ENCODE results near the gene ING1.
A peak's percentile ranks its signal among the peaks of the same experiment; 100 is the strongest.
"Not testable (repeated sequence)": the region's sequence is repeated elsewhere in the genome, so short reads cannot be mapped to it uniquely, and the experiment has no call there.

ING1 gene

GRCh38 chr13:110715395-110716246 lies 2.1 kb downstream of the ING1 start:
- peak; percentile 98 for DNase-seq (ENCODE audit: low read depth)
- no peak for TF ChIP-seq CTCF (IDR thresholded peaks at IDR 0.05; ENCODE audit: control insufficient read depth, extremely low read depth, insufficient read depth)
- peak overlapping the region; percentile 90 for H3K4me3 ChIP-seq (ENCODE audit: low read depth, low read length)

DNA sequence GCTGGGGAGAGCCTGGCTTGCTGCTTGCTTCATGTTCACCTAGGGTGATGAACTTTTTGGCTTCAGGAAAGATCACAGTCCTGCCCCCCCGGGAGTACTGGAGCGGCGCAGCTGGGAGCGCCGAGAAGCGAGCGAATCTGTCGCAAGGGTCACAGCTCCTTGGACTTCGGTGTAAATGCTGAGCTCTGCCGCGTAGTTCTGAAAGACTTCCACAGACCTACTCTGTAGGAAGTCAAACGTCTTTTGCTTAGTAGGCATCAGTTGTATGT lies 2.7 kb downstream of the ING1 start:
- TF ChIP-seq CTCF (IDR thresholded peaks at IDR 0.05; ENCODE audit: control insufficient read depth, extremely low read depth, insufficient read depth) = no peak
- no peak for DNase-seq (ENCODE audit: low read depth)

DNA sequence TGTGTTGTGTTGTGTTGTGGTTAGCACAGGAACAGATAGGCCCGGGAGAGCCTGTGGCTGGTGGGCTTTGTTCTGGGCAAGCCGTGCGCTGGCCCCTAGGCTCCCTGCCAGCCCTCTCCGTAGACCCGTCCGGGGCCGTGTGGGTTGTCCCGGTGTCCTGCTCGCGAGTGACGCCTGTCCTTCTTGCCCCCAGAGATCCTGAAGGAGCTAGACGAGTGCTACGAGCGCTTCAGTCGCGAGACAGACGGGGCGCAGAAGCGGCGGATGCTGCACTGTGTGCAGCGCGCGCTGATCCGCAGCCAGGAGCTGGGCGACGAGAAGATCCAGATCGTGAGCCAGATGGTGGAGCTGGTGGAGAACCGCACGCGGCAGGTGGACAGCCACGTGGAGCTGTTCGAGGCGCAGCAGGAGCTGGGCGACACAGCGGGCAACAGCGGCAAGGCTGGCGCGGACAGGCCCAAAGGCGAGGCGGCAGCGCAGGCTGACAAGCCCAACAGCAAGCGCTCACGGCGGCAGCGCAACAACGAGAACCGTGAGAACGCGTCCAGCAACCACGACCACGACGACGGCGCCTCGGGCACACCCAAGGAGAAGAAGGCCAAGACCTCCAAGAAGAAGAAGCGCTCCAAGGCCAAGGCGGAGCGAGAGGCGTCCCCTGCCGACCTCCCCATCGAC lies 5.7 kb downstream of the ING1 start:
- H3K4me3 ChIP-seq (ENCODE audit: low read depth, low read length) = no peak overlapping the region
- no peak for TF ChIP-seq CTCF (IDR thresholded peaks at IDR 0.05; ENCODE audit: control insufficient read depth, extremely low read depth, insufficient read depth)
- DNase-seq (ENCODE audit: low read depth) = no peak

More for the DNA sequence above, 2.7 kb downstream of the ING1 start:
- H3K4me3 ChIP-seq (ENCODE audit: low read depth, low read length) = peak overlapping the region; percentile 90

- no peak overlapping the region for H3K4me3 ChIP-seq (ENCODE audit: low read depth, low read length)
- no peak for TF ChIP-seq CTCF (IDR thresholded peaks at IDR 0.05; ENCODE audit: control insufficient read depth, extremely low read depth, insufficient read depth)
- DNase-seq (ENCODE audit: low read depth) = no peak
These were observed 9.5 kb downstream of the ING1 start for GRCh38 chr13:110722971-110723370.

DNA sequence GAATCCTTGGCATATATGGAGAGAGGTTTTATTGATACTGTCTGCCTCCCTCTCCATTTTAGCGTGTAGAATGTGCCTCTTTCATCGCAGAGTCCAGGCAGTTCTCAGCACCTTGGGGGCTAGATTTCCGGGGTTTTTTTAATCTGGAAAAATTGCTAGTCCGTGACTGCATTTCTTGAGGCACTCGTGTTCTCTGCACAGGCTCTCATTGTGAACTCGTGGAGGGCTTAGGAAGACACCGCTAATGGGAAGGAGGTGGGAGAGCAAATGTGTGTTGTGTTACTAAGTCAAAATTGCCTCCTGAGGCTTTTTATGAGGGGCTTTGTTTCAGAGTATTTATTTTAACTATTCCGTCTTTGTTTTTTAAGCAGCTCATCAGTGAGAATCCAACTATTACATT lies 10.1 kb downstream of the ING1 start:
- H3K4me3 ChIP-seq (ENCODE audit: low read depth, low read length) = no peak overlapping the region
- DNase-seq (ENCODE audit: low read depth) = no peak
- TF ChIP-seq CTCF (IDR thresholded peaks at IDR 0.05; ENCODE audit: control insufficient read depth, extremely low read depth, insufficient read depth) = no peak

- DNase-seq (ENCODE audit: low read depth); H3K4me3 ChIP-seq (ENCODE audit: low read depth, low read length): not testable (repeated sequence)
These were observed 12.7 kb downstream of the ING1 start for GRCh38 chr13:110726153-110726552.

DNA sequence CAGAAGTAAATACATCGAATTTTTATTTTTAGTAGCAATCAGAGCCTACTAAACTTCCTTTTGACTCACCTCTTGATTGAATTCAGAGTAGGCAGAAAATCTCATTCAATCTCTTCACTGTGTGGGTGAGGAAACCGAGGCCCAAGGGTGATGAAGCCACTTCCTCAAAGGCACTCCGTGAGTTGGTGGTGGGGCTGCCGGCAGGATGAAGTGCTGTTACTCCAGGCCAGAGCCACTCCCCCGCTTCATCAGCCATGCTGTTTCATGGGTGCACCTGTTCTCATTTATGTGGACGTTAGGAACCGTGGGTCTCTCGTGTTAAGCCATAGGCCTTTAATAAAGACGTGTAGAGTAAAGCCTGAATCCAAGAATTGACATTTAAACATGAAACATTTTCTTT lies 13.2 kb downstream of the ING1 start:
- no peak overlapping the region for H3K4me3 ChIP-seq (ENCODE audit: low read depth, low read length)
- no peak for DNase-seq (ENCODE audit: low read depth)
- no peak for TF ChIP-seq CTCF (IDR thresholded peaks at IDR 0.05; ENCODE audit: control insufficient read depth, extremely low read depth, insufficient read depth)

Measured in LNCaP clone FGC (cell line).